Osteoblast (primary cell): ENCODE measurements around the gene PEX7. TPM values are rescaled to one million over a fixed set of nuclear protein-coding genes. Genes with fewer than 3 reads are reported as not detected.
"Not testable (repeated sequence)": the region's sequence is repeated elsewhere in the genome, so short reads cannot be mapped to it uniquely, and the experiment has no call there.

Source experiments
- DNase-seq: peaks from one replicate; pipeline ENCODE4 v3.0.0; 2011; ENCODE audit warnings: low spot score, mixed read lengths; ENCODE audit not compliant: insufficient read length; ENCODE audit errors: missing footprints
- H2AFZ ChIP-seq: 2 replicates; pipeline ENCODE4 v1.6.0; 2011; ENCODE audit warnings: mild to moderate bottlenecking, low read length
- H3K27ac ChIP-seq: 2 replicates; pipeline ENCODE4 v1.5.1; 2011; ENCODE audit warnings: mild to moderate bottlenecking, low read depth, low read length, moderate library complexity
- H3K27me3 ChIP-seq: 2 replicates; pipeline ENCODE4 v1.6.0; 2012; ENCODE audit warnings: mild to moderate bottlenecking, control low read depth, inconsistent platforms, low read length, moderate library complexity; ENCODE audit not compliant: insufficient read depth
- H3K36me3 ChIP-seq: 2 replicates; pipeline ENCODE4 v1.5.1; 2011; ENCODE audit warnings: mild to moderate bottlenecking, low read length, control low read depth, moderate library complexity; ENCODE audit not compliant: insufficient read depth
- H3K4me1 ChIP-seq: 2 replicates; pipeline ENCODE4 v1.5.1; 2011; ENCODE audit warnings: mild to moderate bottlenecking, low read length, control low read depth, moderate library complexity; ENCODE audit not compliant: insufficient read depth
- H3K4me2 ChIP-seq: 2 replicates; pipeline ENCODE4 v1.6.0; 2011; ENCODE audit warnings: mild to moderate bottlenecking, low read length; ENCODE audit not compliant: insufficient read depth
- H3K4me3 ChIP-seq: fragments of 200-600 bp; sonication (generic); 3 replicates; pipeline ENCODE4 v1.5.1; 2012; ENCODE audit warnings: mild to moderate bottlenecking, low read length, inconsistent platforms; ENCODE audit not compliant: insufficient read depth
- H3K79me2 ChIP-seq: 2 replicates; pipeline ENCODE4 v1.6.0; 2012; ENCODE audit warnings: mild to moderate bottlenecking, low read length, control low read depth, inconsistent platforms; ENCODE audit not compliant: insufficient read depth
- H3K9me3 ChIP-seq: 2 replicates; pipeline ENCODE4 v1.5.1; 2011; ENCODE audit warnings: low read depth, low read length, control low read depth
- H4K20me1 ChIP-seq: 2 replicates; pipeline ENCODE4 v1.6.0; 2012; ENCODE audit warnings: mild to moderate bottlenecking, low read length, control low read depth; ENCODE audit not compliant: insufficient read depth
- total RNA-seq: library from RNA; depleted of rRNA; stranded (reverse); fragments of >200 nt; gene quantifications from 2 replicates; pipeline ENCODE4 v1.2.3, GENCODE V29; 2012
- TF ChIP-seq, protein P1 (sequence below): IDR thresholded peaks from 2 replicates; pipeline ENCODE4 v1.5.1; 2011; ENCODE audit warnings: mild to moderate bottlenecking, low read depth, low read length, moderate library complexity; ENCODE audit errors: extremely low read depth

Gene PEX7
- total RNA-seq, 1 donor: 5.4 TPM

- Histone ChIP-seq H3K4me2 (no peak overlapping the region), H3K36me3 (peaks cover 11% of the 10 kb centered on the region), H3K27ac (no peak overlapping the region), H3K4me3 (no peak overlapping the region), H3K4me1 (peaks cover 11% of the 10 kb centered on the region), H4K20me1 (no peaks in the 10 kb centered on the region), H2AFZ (no peak overlapping the region), H3K9me3 (peaks cover 8% of the 10 kb centered on the region), H3K79me2 (no peaks in the 10 kb centered on the region), H3K27me3 (no peaks in the 10 kb centered on the region)
- TF ChIP-seq, protein P1, sequence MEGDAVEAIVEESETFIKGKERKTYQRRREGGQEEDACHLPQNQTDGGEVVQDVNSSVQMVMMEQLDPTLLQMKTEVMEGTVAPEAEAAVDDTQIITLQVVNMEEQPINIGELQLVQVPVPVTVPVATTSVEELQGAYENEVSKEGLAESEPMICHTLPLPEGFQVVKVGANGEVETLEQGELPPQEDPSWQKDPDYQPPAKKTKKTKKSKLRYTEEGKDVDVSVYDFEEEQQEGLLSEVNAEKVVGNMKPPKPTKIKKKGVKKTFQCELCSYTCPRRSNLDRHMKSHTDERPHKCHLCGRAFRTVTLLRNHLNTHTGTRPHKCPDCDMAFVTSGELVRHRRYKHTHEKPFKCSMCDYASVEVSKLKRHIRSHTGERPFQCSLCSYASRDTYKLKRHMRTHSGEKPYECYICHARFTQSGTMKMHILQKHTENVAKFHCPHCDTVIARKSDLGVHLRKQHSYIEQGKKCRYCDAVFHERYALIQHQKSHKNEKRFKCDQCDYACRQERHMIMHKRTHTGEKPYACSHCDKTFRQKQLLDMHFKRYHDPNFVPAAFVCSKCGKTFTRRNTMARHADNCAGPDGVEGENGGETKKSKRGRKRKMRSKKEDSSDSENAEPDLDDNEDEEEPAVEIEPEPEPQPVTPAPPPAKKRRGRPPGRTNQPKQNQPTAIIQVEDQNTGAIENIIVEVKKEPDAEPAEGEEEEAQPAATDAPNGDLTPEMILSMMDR: no peak
- no peak for DNase-seq
These were observed 47.1 kb downstream of the PEX7 start for GRCh38 chr6:136869451-136869850.

DNA sequence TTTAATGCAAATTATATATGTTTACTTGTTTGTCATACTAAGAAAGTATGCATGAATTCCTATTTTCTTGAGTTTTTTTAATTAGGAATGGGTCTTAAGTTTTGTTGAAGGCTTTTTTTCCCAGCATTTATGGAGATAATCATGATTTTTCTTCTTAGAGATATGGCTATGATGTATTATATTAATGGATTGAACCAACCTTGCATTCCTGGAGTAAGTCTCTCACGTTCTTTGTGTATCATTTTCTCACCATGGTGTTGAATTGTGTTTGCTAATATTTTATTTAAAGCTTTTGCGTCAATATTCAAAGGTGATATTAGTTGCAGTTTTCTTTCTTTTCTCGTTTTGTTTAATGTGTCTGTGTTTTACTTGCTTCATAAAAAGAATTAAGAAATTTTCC, 51.4 kb downstream of the PEX7 start:
- Histone ChIP-seq H3K9me3 (peaks cover 8% of the 10 kb centered on the region), H3K27me3 (no peaks in the 10 kb centered on the region), H3K4me1 (no peaks in the 10 kb centered on the region), H3K27ac (no peak overlapping the region), H3K36me3 (peaks cover 11% of the 10 kb centered on the region), H3K4me3 (no peak overlapping the region), H3K4me2 (no peak overlapping the region), H2AFZ (no peak overlapping the region), H4K20me1 (no peaks in the 10 kb centered on the region), H3K79me2 (no peaks in the 10 kb centered on the region)
- TF ChIP-seq, protein P1: no peak
- DNase-seq: no peak

GRCh38 chr6:136876469-136876868, 54.1 kb downstream of the PEX7 start:
- H3K4me3 ChIP-seq, H3K9me3 ChIP-seq, H3K79me2 ChIP-seq, H4K20me1 ChIP-seq, H2AFZ ChIP-seq, H3K27me3 ChIP-seq, H3K27ac ChIP-seq, H3K4me1 ChIP-seq, H3K4me2 ChIP-seq, DNase-seq: not testable (repeated sequence)
- H3K36me3 ChIP-seq: peaks cover 11% of the 10 kb centered on the region

- Histone ChIP-seq H3K27ac (no peak overlapping the region), H3K4me3 (no peak overlapping the region), H2AFZ (no peak overlapping the region), H3K27me3 (no peaks in the 10 kb centered on the region), H3K36me3 (no peaks in the 10 kb centered on the region), H4K20me1 (no peaks in the 10 kb centered on the region), H3K9me3 (no peaks in the 10 kb centered on the region), H3K79me2 (no peaks in the 10 kb centered on the region), H3K4me1 (no peaks in the 10 kb centered on the region), H3K4me2 (no peak overlapping the region)
- DNase-seq: no peak
- TF ChIP-seq, protein P1: no peak
These were observed 58.5 kb downstream of the PEX7 start for GRCh38 chr6:136880748-136881460.
